HepG2 (cell line): ENCODE data around the gene GNL2.

ENCODE experiments used
- BHLHE40 ChIP-seq: IDR thresholded peaks from 2 replicates; pipeline ENCODE4 v1.6.1; 2011; ENCODE audit warnings: low read length, improper control_type of control experiment
- HMGXB3 ChIP-seq: sonication (generic); formaldehyde crosslinking; IDR thresholded peaks from 2 replicates; pipeline ENCODE4 v1.4.0; 2020; ENCODE audit warnings: missing genetic modification reagents, borderline replicate concordance
- KMT2A ChIP-seq: sonication (generic); formaldehyde crosslinking; IDR thresholded peaks from 2 replicates; pipeline ENCODE4 v1.4.0; 2020; ENCODE audit warnings: missing genetic modification reagents
- POLR2A ChIP-seq, 2 experiments: IDR thresholded peaks; 2 replicates each; pipeline ENCODE4 v1.6.1; 2011; ENCODE audit warnings: low read depth in 2 of 2, low read length in 2 of 2, mild to moderate bottlenecking in 1 of 2, moderate library complexity in 1 of 2; ENCODE audit not compliant: insufficient read depth in 1 of 2
- POLR2AphosphoS5 ChIP-seq: IDR thresholded peaks from 2 replicates; pipeline ENCODE4 v1.6.1; 2012; ENCODE audit warnings: low read depth, low read length

- TF ChIP-seq POLR2A (IDR thresholded peaks at IDR 0.05; ENCODE audit: insufficient read depth in 1 of 2, low read depth in 2 of 2, low read length in 2 of 2) = no peak
- TF ChIP-seq KMT2A (CRISPR knock-in tag) = no peak
- no peak for TF ChIP-seq POLR2AphosphoS5
- no peak for TF ChIP-seq BHLHE40
- no peak for TF ChIP-seq HMGXB3 (CRISPR knock-in tag)
Measured at GRCh38 chr1:37545019-37545418, 50.7 kb downstream of the GNL2 start.
